A673 (cell line): ENCODE results near the gene RALGPS1. TPM values are rescaled to one million over a fixed set of nuclear protein-coding genes. Genes with fewer than 3 reads are reported as not detected.

Source experiments
- BruUV-seq: library from RNA; stranded (reverse); fragments of 400-500 nt; replicated peaks from 2 replicates; lab custom pipeline; 2021; lab: Mats Ljungman, UMichigan
- CTCF ChIA-PET: fragments of 300-600 bp; sonication (Branson Sonifier 250); formaldehyde crosslinking; loops from one replicate; lab custom pipeline; 2022; ENCODE audit warnings: antibody characterized with exemption; lab: Charles Lee
- POLR2A ChIA-PET: fragments of 300-600 bp; sonication (Branson Sonifier 250); formaldehyde crosslinking; loops from one replicate; lab custom pipeline; 2022; ENCODE audit warnings: antibody characterized with exemption; ENCODE audit not compliant: low non-redundant PET; lab: Charles Lee
- DNase-seq: peaks from one replicate; pipeline ENCODE4 v3.0.0-alpha.2; 2015; ENCODE audit warnings: low spot score
- H3K27ac ChIP-seq: fragments of 200-600 bp; sonication (generic); 2 replicates; pipeline ENCODE4 v1.5.1; 2016; ENCODE audit warnings: mixed run types, low read depth, mild to moderate bottlenecking, mixed read lengths, antibody characterized with exemption, low read length; ENCODE audit not compliant: poor library complexity, severe bottlenecking
- H3K27me3 ChIP-seq: fragments of 200-600 bp; sonication (generic); replicated peaks from 2 replicates; pipeline ENCODE4 v1.6.1; 2017; ENCODE audit warnings: mixed run types, low read depth, mild to moderate bottlenecking, mixed read lengths, antibody characterized with exemption, low read length; ENCODE audit not compliant: insufficient read depth, poor library complexity
- H3K36me3 ChIP-seq: fragments of 200-600 bp; sonication (generic); 2 replicates; pipeline ENCODE4 v1.6.1; 2016; ENCODE audit warnings: mixed run types, mild to moderate bottlenecking, mixed read lengths, antibody characterized with exemption, low read length; ENCODE audit not compliant: insufficient read depth, poor library complexity, severe bottlenecking
- H3K4me1 ChIP-seq: fragments of 200-600 bp; sonication (generic); 2 replicates; pipeline ENCODE4 v1.6.1; 2017; ENCODE audit warnings: mixed run types, mild to moderate bottlenecking, mixed read lengths, antibody characterized with exemption, low read length; ENCODE audit not compliant: insufficient read depth, poor library complexity, severe bottlenecking
- H3K4me3 ChIP-seq: fragments of 200-600 bp; sonication (generic); 2 replicates; pipeline ENCODE4 v1.5.1; 2016; ENCODE audit warnings: low read depth, mixed run types, mild to moderate bottlenecking, mixed read lengths, low read length; ENCODE audit not compliant: poor library complexity, severe bottlenecking
- H3K9me3 ChIP-seq: fragments of 200-600 bp; sonication (generic); 2 replicates; pipeline ENCODE4 v1.6.1; 2016; ENCODE audit warnings: mixed run types, low read depth, mild to moderate bottlenecking, mixed read lengths, antibody characterized with exemption, low read length; ENCODE audit not compliant: poor library complexity, severe bottlenecking
- EZH2 ChIP-seq: fragments of 200-600 bp; sonication (generic); IDR thresholded peaks from 2 replicates; pipeline ENCODE4 v1.6.1; 2017; ENCODE audit warnings: borderline replicate concordance, low read depth, mild to moderate bottlenecking, mixed read lengths, antibody characterized with exemption, low read length; ENCODE audit not compliant: poor library complexity, severe bottlenecking
- intact Hi-C: fragments of 100-400 bp; cut with micrococcal nuclease; formaldehyde crosslinking; loops from one replicate; pipeline ENCODE4 v1.10.0; 2022; ENCODE audit not compliant: unreplicated experiment
- total RNA-seq: library from RNA; stranded (reverse); gene quantifications from 2 replicates; pipeline ENCODE4 v1.2.3, GENCODE V29; 2021
- TF ChIP-seq, protein P1 (sequence below): fragments of 300-800, 200-600 bp; sonication (generic); conservative IDR thresholded peaks from 2 replicates; pipeline ENCODE4 v1.5.1; 2017; ENCODE audit warnings: low read depth, mild to moderate bottlenecking, antibody characterized with exemption, low read length, moderate library complexity, mixed read lengths

Gene RALGPS1
- total RNA-seq, 1 experiment from 2014 or later = 3.9 TPM

DNA sequence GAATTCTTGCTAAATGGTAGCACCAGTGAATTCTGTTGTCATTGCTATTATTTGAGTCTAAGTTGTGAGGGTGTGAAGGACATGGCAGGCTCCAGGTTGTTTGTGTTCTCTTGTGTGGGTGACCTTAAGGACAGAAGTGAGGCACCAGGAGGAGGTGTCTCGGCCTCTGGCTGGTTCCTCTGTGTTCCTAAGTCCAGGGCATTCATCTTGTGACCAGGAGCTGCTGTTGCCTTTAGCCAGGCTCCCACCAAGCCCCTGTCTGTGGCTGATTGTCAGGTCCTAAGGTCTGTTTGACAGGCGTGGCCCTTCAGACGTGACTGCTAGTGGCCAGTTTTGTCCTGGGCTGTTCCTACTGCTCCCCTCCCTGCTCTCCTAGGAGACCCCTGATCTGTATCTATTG lies 118.5 kb downstream of the RALGPS1 start:
- ChIA-PET CTCF (no interaction called here), POLR2A (no interaction called here)
- DNase-seq = no peak
- intact Hi-C loops = no loop called here
- Histone ChIP-seq H3K36me3 (no peaks in the 10 kb centered on the region), H3K9me3 (no peaks in the 10 kb centered on the region), H3K4me3 (no peak overlapping the region), H3K27ac (no peak overlapping the region), H3K4me1 (peaks cover 9% of the 10 kb centered on the region), H3K27me3 (no peaks in the 10 kb centered on the region)
- no TSS peak for BruUV-seq
- TF ChIP-seq, protein P1, sequence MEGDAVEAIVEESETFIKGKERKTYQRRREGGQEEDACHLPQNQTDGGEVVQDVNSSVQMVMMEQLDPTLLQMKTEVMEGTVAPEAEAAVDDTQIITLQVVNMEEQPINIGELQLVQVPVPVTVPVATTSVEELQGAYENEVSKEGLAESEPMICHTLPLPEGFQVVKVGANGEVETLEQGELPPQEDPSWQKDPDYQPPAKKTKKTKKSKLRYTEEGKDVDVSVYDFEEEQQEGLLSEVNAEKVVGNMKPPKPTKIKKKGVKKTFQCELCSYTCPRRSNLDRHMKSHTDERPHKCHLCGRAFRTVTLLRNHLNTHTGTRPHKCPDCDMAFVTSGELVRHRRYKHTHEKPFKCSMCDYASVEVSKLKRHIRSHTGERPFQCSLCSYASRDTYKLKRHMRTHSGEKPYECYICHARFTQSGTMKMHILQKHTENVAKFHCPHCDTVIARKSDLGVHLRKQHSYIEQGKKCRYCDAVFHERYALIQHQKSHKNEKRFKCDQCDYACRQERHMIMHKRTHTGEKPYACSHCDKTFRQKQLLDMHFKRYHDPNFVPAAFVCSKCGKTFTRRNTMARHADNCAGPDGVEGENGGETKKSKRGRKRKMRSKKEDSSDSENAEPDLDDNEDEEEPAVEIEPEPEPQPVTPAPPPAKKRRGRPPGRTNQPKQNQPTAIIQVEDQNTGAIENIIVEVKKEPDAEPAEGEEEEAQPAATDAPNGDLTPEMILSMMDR = no peak

DNA sequence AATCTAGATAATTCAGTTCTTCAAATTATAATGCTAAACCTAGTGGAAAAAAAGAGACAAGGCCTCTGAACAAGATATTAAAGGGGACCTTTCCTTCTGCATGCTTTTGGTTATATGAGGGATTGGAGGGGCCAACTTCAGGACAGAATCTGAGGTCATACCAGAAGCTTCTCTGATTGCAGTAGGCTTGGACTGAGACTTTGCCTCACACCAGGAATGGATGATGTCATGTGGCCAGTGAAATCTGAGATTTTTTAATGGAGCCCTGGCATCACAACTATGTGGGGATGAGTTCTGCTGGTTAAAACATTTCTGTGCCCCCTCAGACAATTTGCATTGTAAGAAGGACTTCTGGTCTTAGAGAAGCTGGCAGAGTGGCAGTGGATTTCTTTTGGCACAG lies 119.2 kb downstream of the RALGPS1 start:
- intact Hi-C loops = no loop called here
- no peaks in the 10 kb centered on the region for H3K27me3 ChIP-seq
- TF ChIP-seq, protein P1 = no peak
- no peak for TF ChIP-seq EZH2
- H3K4me1 ChIP-seq = peaks cover 9% of the 10 kb centered on the region
- no peak overlapping the region for H3K4me3 ChIP-seq
- BruUV-seq = no TSS peak
- no peaks in the 10 kb centered on the region for H3K36me3 ChIP-seq
- ChIA-PET POLR2A (no interaction called here), CTCF (no interaction called here)
- H3K27ac ChIP-seq = no peak overlapping the region
- no peak for DNase-seq
- H3K9me3 ChIP-seq = no peaks in the 10 kb centered on the region

DNA sequence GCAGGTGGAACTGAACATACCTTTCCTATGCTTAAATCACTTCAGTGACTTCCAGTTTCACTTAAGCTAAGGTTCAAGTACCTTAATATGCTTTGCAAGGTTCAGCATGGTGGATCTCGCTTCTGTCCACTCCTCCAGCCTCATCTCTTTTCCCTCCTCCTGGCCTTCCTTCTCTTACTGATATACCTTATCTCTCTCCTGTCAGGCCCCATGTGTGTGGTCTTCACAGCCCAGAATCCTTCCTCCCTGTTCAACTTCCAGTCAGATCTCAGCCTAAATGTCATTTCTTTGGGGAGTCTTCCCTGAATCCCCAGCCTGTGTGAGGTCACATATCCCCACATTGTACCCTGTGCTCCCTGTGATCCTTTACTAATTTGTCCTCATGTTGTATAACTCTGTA lies 120.1 kb downstream of the RALGPS1 start:
- no peaks in the 10 kb centered on the region for H3K27me3 ChIP-seq
- no TSS peak for BruUV-seq
- ChIA-PET CTCF (no interaction called here), POLR2A (no interaction called here)
- H3K36me3 ChIP-seq = no peaks in the 10 kb centered on the region
- no peak for DNase-seq
- peaks cover 9% of the 10 kb centered on the region for H3K4me1 ChIP-seq
- no peaks in the 10 kb centered on the region for H3K9me3 ChIP-seq
- H3K4me3 ChIP-seq = no peak overlapping the region
- H3K27ac ChIP-seq = no peak overlapping the region
- intact Hi-C loops = no loop called here
- TF ChIP-seq, protein P1 = no peak
- no peak for TF ChIP-seq EZH2
